PFSK-1 (cell line): ENCODE results near the gene TPCN1.

Experiments
- FOXP2 ChIP-seq: optimal IDR thresholded peaks from 2 replicates; pipeline ENCODE3; 2011; ENCODE audit warnings: borderline replicate concordance, control low read depth, inconsistent platforms; ENCODE audit not compliant: insufficient read depth; ENCODE audit errors: extremely low read length, extremely low read depth
- POLR2AphosphoS5 ChIP-seq: IDR thresholded peaks from 2 replicates; pipeline ENCODE4 v1.6.1; 2012; ENCODE audit warnings: low read depth, mild to moderate bottlenecking, control low read depth, low read length, moderate library complexity
- REST ChIP-seq, 2 experiments: IDR thresholded peaks; 2 replicates each; pipeline versions ENCODE4 v1.6.1 to v1.8.0; 2011 to 2012; ENCODE audit warnings: low read depth in 2 of 2, low read length in 2 of 2, control low read depth in 1 of 2, inconsistent platforms in 1 of 2, mild to moderate bottlenecking in 1 of 2, moderate library complexity in 1 of 2; ENCODE audit not compliant: insufficient read depth in 1 of 2
- TAF1 ChIP-seq: IDR thresholded peaks from 2 replicates; pipeline ENCODE4 v1.6.1; 2012; ENCODE audit warnings: low read length, control low read depth, borderline replicate concordance; ENCODE audit not compliant: insufficient read depth

- TF ChIP-seq TAF1 (no peak), REST (IDR thresholded peaks at IDR 0.05; ENCODE audit: insufficient read depth in 1 of 2, low read depth in 2 of 2, low read length in 2 of 2) (no peak), POLR2AphosphoS5 (no peak), FOXP2 (no peak)
Measured at GRCh38 chr12:113322343-113322742, 101.1 kb downstream of the TPCN1 start.
